ENCODE measurements around the gene ELAVL3. TPM values are rescaled to one million over a fixed set of nuclear protein-coding genes. Genes with fewer than 3 reads are reported as not detected.
"Not testable (repeated sequence)": the region's sequence is repeated elsewhere in the genome, so short reads cannot be mapped to it uniquely, and the experiment has no call there.

ELAVL3 gene
- total RNA-seq, 2 experiments from 2014 or later, result not detected

- ATAC-seq (peak; percentile 79), DNase-seq (peak; percentile 91)
- CTCF ChIA-PET, result interaction anchor here (0.7 to 3.4 kb wide), 50 partner anchors 9 to 356 kb away, joined by 3 to 52 read pairs (median 5); partner anchors contain the start of genes ANGPTL8, ECSIT, ELOF1 and EPOR
- Mint-ChIP-seq H3K27ac (peak overlapping the region; percentile 77), H3K4me3 (peak overlapping the region; percentile 60), H3K27me3 (peaks cover 25% of the 10 kb centered on the region), H3K36me3 (peaks cover 5% of the 10 kb centered on the region), H3K9me3 (ENCODE audit: low read depth) (no peaks in the 10 kb centered on the region), H3K4me1 (peaks cover 20% of the 10 kb centered on the region)
Observed at GRCh38 chr19:11482384-11483050, 1.7 kb upstream of the ELAVL3 start.

- Mint-ChIP-seq H3K9me3 (ENCODE audit: low read depth) (no peaks in the 10 kb centered on the region), H3K27me3 (peaks cover 32% of the 10 kb centered on the region), H3K4me3 (peak overlapping the region; percentile 60), H3K4me1 (peaks cover 20% of the 10 kb centered on the region), H3K27ac (peak overlapping the region; percentile 77), H3K36me3 (peaks cover 3% of the 10 kb centered on the region)
- ATAC-seq, result peak; percentile 85
- peak; percentile 90 for DNase-seq
- CTCF ChIA-PET, result interaction anchor here (0.8 to 3.4 kb wide), 46 partner anchors 8 to 355 kb away, joined by 3 to 52 read pairs (median 5); partner anchors contain the start of genes ANGPTL8, ECSIT, EPOR and ODAD3
Observed at GRCh38 chr19:11481534-11482383, 913 bp upstream of the ELAVL3 start.

- Mint-ChIP-seq H3K36me3 (peaks cover 3% of the 10 kb centered on the region), H3K4me3 (no peak overlapping the region), H3K9me3 (ENCODE audit: low read depth) (no peaks in the 10 kb centered on the region), H3K4me1 (peaks cover 20% of the 10 kb centered on the region), H3K27ac (no peak overlapping the region), H3K27me3 (peaks cover 36% of the 10 kb centered on the region)
- no peak for DNase-seq
- ATAC-seq, result no peak
- CTCF ChIA-PET, result interaction anchor here (1.0 to 3.4 kb wide), 3 partner anchors 12 to 99 kb away, joined by 3 to 52 read pairs (median 3); no protein-coding TSS in a partner anchor
Observed at GRCh38 chr19:11479898-11480714, 740 bp downstream of the ELAVL3 start.

GRCh38 chr19:11479090-11479897 lies 1.6 kb downstream of the ELAVL3 start:
- no peak for ATAC-seq
- peaks cover 3% of the 10 kb centered on the region for H3K36me3 Mint-ChIP-seq
- no peak for DNase-seq
- H3K27me3 Mint-ChIP-seq, result peaks cover 36% of the 10 kb centered on the region
- no peak overlapping the region for H3K27ac Mint-ChIP-seq
- no peak overlapping the region for H3K4me3 Mint-ChIP-seq
- H3K9me3 Mint-ChIP-seq (ENCODE audit: low read depth), result no peaks in the 10 kb centered on the region
- CTCF ChIA-PET, result no interaction called here
- H3K4me1 Mint-ChIP-seq, result peaks cover 20% of the 10 kb centered on the region

GRCh38 chr19:11478167-11479089 lies 2.4 kb downstream of the ELAVL3 start:
- Mint-ChIP-seq H3K27ac (no peak overlapping the region), H3K36me3 (no peaks in the 10 kb centered on the region), H3K9me3 (ENCODE audit: low read depth) (no peaks in the 10 kb centered on the region), H3K4me3 (no peak overlapping the region), H3K27me3 (peaks cover 40% of the 10 kb centered on the region), H3K4me1 (peaks cover 16% of the 10 kb centered on the region)
- no peak for DNase-seq
- no peak for ATAC-seq
- CTCF ChIA-PET, result interaction anchor here (1.7 kb wide), 1 partner anchor 98 kb away, joined by 7 read pairs; no protein-coding TSS in a partner anchor

- CTCF ChIA-PET, result interaction anchor here (1.1 kb wide), 1 partner anchor 94 kb away, joined by 7 read pairs; no protein-coding TSS in a partner anchor
- no peak for DNase-seq
- H3K36me3 Mint-ChIP-seq, result no peaks in the 10 kb centered on the region
- no peaks in the 10 kb centered on the region for H3K4me1 Mint-ChIP-seq
- no peak overlapping the region for H3K4me3 Mint-ChIP-seq
- H3K27ac Mint-ChIP-seq, result no peak overlapping the region
- peaks cover 38% of the 10 kb centered on the region for H3K27me3 Mint-ChIP-seq
- no peak for ATAC-seq
- no peaks in the 10 kb centered on the region for H3K9me3 Mint-ChIP-seq (ENCODE audit: low read depth)
Observed at GRCh38 chr19:11475861-11476260, 5.0 kb downstream of the ELAVL3 start.

- CTCF ChIA-PET, result interaction anchor here (1.1 kb wide), 1 partner anchor 94 kb away, joined by 7 read pairs; no protein-coding TSS in a partner anchor
- H3K36me3 Mint-ChIP-seq; H3K4me1 Mint-ChIP-seq; DNase-seq; H3K4me3 Mint-ChIP-seq; ATAC-seq; H3K27ac Mint-ChIP-seq; H3K9me3 Mint-ChIP-seq (ENCODE audit: low read depth): not testable (repeated sequence)
- H3K27me3 Mint-ChIP-seq, result peaks cover 38% of the 10 kb centered on the region
Observed at GRCh38 chr19:11475343-11475742, 5.5 kb downstream of the ELAVL3 start.

GRCh38 chr19:11473725-11474124 lies 7.1 kb downstream of the ELAVL3 start:
- H3K27me3 Mint-ChIP-seq, result peaks cover 32% of the 10 kb centered on the region
- no peak overlapping the region for H3K27ac Mint-ChIP-seq
- DNase-seq (no peak), ATAC-seq (no peak)
- CTCF ChIA-PET, result interaction anchor here (0.6 to 1.5 kb wide), 3 partner anchors 9 to 233 kb away, joined by 3 to 5 read pairs (median 4); no protein-coding TSS in a partner anchor
- no peak overlapping the region for H3K4me3 Mint-ChIP-seq
- H3K36me3 Mint-ChIP-seq, result no peaks in the 10 kb centered on the region
- H3K9me3 Mint-ChIP-seq (ENCODE audit: low read depth), result no peaks in the 10 kb centered on the region
- H3K4me1 Mint-ChIP-seq, result no peaks in the 10 kb centered on the region

- H3K4me3 Mint-ChIP-seq; H3K27ac Mint-ChIP-seq; H3K27me3 Mint-ChIP-seq; H3K9me3 Mint-ChIP-seq (ENCODE audit: low read depth); DNase-seq; H3K4me1 Mint-ChIP-seq; ATAC-seq; H3K36me3 Mint-ChIP-seq: not testable (repeated sequence)
- CTCF ChIA-PET, result interaction anchor here (0.6 to 2.1 kb wide), 4 partner anchors 12 to 298 kb away, joined by 3 to 9 read pairs (median 4); partner anchors contain the start of gene ELAVL3
Observed at GRCh38 chr19:11468266-11468845, 12.5 kb downstream of the ELAVL3 start.

GRCh38 chr19:11465600-11465999 lies 15.2 kb downstream of the ELAVL3 start:
- H3K27me3 Mint-ChIP-seq, result peaks cover 2% of the 10 kb centered on the region
- no peaks in the 10 kb centered on the region for H3K36me3 Mint-ChIP-seq
- CTCF ChIA-PET, result no interaction called here
- ATAC-seq (no peak), DNase-seq (no peak)
- no peak overlapping the region for H3K4me3 Mint-ChIP-seq
- H3K9me3 Mint-ChIP-seq (ENCODE audit: low read depth), result no peaks in the 10 kb centered on the region
- H3K4me1 Mint-ChIP-seq, result no peaks in the 10 kb centered on the region
- H3K27ac Mint-ChIP-seq, result no peak overlapping the region

Measured in activated CD8-positive, alpha-beta memory T cell treated with anti-CD3 and anti-CD28 coated beads, Interleukin-2, amount 10 ng/mL, durations not matched to agents 7 days and 5 days (primary cell).